Measurements from ENCODE around the gene SS18L1.

GRCh38 chr20:62143081-62143956 lies at the start of gene SS18L1, which contains the start of gene PSMA7:
- peak; percentile 63 for TF ChIP-seq POLR2AphosphoS5 (IDR thresholded peaks at IDR 0.05; ENCODE audit: low read depth, low read length)
- no peak for TF ChIP-seq CTCF (IDR thresholded peaks at IDR 0.05)
- peak; percentile 75; the same call in 1 of the 2 replicates for TF ChIP-seq TAF1 (IDR thresholded peaks at IDR 0.05; ENCODE audit: borderline replicate concordance, low read depth, low read length)
- no peak for TF ChIP-seq RAD21 (IDR thresholded peaks at IDR 0.05; ENCODE audit: low read length)
- no peak for TF ChIP-seq FOXM1 (IDR thresholded peaks at IDR 0.05; ENCODE audit: low read depth)
- TF ChIP-seq GATA2 (CRISPR knock-in tag; IDR thresholded peaks at IDR 0.05) = no peak
- TF ChIP-seq RFX5 (IDR thresholded peaks at IDR 0.05; ENCODE audit: low read length) = no peak
- no peak for TF ChIP-seq PBX3 (IDR thresholded peaks at IDR 0.05)
- no peak for TF ChIP-seq ELF1 (IDR thresholded peaks at IDR 0.05)
- no peak for TF ChIP-seq EZH2phosphoT487 (IDR thresholded peaks at IDR 0.05; ENCODE audit: borderline replicate concordance, low read depth)
- no peak; the same call in 1 of the 2 replicates for TF ChIP-seq MXI1 (IDR thresholded peaks at IDR 0.05; ENCODE audit: low read depth, low read length)
- TF ChIP-seq JUND (IDR thresholded peaks at IDR 0.05) = no peak

Data from SK-N-SH (cell line).